K562 (cell line): Measurements from ENCODE around the gene TMX4. TPM values are rescaled to one million over a fixed set of nuclear protein-coding genes. Genes with fewer than 3 reads are reported as not detected.

Experiments used
- MGA ChIP-seq: fragments of 450-650 bp; IDR thresholded peaks from 2 replicates; pipeline ENCODE4 v1.6.1; 2016; ENCODE audit warnings: mild to moderate bottlenecking, moderate library complexity
- POLR2AphosphoS5 ChIP-seq: IDR thresholded peaks from 2 replicates; pipeline ENCODE4 v1.6.1; 2011; ENCODE audit warnings: mild to moderate bottlenecking, low read depth, low read length, moderate library complexity; ENCODE audit not compliant: control insufficient read depth, insufficient read depth
- ZBTB7A ChIP-seq: IDR thresholded peaks from 2 replicates; pipeline ENCODE4 v1.6.1; 2011; ENCODE audit warnings: low read depth, mild to moderate bottlenecking, low read length, moderate library complexity, borderline replicate concordance; ENCODE audit not compliant: control insufficient read depth
- ZNF232 ChIP-seq: sonication (generic); formaldehyde crosslinking; IDR thresholded peaks from 2 replicates; pipeline ENCODE4 v1.8.0; 2022; ENCODE audit warnings: mild to moderate bottlenecking, missing genetic modification reagents
- ZNF274 ChIP-seq: IDR thresholded peaks from 2 replicates; pipeline ENCODE4 v1.6.1; 2011; ENCODE audit warnings: low read depth, mild to moderate bottlenecking, low read length, moderate library complexity, borderline replicate concordance
- polyA plus RNA-seq, 8 experiments: library from polyadenylated mRNA; depleted of rRNA in 4 of 8; stranded (reverse) in 5 of 8; unstranded in 3 of 8; fragments of >200 nt; fragmentation: Nextera tagmentation in 2 of 8; fragmentation: Illumina TruSeq in 1 of 8; extraction: Ambion mirVana in 2 of 8; extraction: Trizol in 1 of 8; gene quantifications; 2 replicates each; pipeline versions ENCODE4 v1.2.1 to v1.2.3, GENCODE V29; 2011 to 2014; ENCODE audit warnings: inconsistent platforms in 1 of 8, missing spikeins in 1 of 8
- total RNA-seq, 7 experiments: library from RNA; depleted of rRNA in 6 of 7; stranded (reverse); fragments of >200 nt in 6 of 7; fragmentation: Illumina TruSeq in 2 of 7; extraction: Trizol in 2 of 7; gene quantifications; 2 replicates each; pipeline versions ENCODE4 v1.2.1 to v1.2.3, GENCODE V29; 2011 to 2021; ENCODE audit warnings: low replicate concordance in 1 of 7
- TF ChIP-seq, protein P1 (sequence below): fragments of 450-650 bp; IDR thresholded peaks from 2 replicates; pipeline ENCODE4 v1.6.1; 2017; ENCODE audit warnings: antibody characterized with exemption, mild to moderate bottlenecking
- TF ChIP-seq, protein P2 (sequence below): sonication (generic); formaldehyde crosslinking; IDR thresholded peaks from 2 replicates; pipeline ENCODE4 v1.9.0; 2022; ENCODE audit warnings: mild to moderate bottlenecking, missing genetic modification reagents

TMX4 gene
- total and polyA plus RNA-seq, 9 of the 15 experiments (the other 6 are each of a cell fraction or from before 2014, with no cell fraction given): 4.4 to 19.3 (median 10.8) TPM

- TF ChIP-seq MGA: peak; percentile 86
- TF ChIP-seq ZBTB7A: peak; percentile 47; the same call in 1 of the 2 replicates
- TF ChIP-seq ZNF232: 0 out of 2 replicates have a peak, but pooled peaks have one; percentile 31
- no peak for TF ChIP-seq POLR2AphosphoS5
- no peak for TF ChIP-seq ZNF274
- TF ChIP-seq, protein P1, sequence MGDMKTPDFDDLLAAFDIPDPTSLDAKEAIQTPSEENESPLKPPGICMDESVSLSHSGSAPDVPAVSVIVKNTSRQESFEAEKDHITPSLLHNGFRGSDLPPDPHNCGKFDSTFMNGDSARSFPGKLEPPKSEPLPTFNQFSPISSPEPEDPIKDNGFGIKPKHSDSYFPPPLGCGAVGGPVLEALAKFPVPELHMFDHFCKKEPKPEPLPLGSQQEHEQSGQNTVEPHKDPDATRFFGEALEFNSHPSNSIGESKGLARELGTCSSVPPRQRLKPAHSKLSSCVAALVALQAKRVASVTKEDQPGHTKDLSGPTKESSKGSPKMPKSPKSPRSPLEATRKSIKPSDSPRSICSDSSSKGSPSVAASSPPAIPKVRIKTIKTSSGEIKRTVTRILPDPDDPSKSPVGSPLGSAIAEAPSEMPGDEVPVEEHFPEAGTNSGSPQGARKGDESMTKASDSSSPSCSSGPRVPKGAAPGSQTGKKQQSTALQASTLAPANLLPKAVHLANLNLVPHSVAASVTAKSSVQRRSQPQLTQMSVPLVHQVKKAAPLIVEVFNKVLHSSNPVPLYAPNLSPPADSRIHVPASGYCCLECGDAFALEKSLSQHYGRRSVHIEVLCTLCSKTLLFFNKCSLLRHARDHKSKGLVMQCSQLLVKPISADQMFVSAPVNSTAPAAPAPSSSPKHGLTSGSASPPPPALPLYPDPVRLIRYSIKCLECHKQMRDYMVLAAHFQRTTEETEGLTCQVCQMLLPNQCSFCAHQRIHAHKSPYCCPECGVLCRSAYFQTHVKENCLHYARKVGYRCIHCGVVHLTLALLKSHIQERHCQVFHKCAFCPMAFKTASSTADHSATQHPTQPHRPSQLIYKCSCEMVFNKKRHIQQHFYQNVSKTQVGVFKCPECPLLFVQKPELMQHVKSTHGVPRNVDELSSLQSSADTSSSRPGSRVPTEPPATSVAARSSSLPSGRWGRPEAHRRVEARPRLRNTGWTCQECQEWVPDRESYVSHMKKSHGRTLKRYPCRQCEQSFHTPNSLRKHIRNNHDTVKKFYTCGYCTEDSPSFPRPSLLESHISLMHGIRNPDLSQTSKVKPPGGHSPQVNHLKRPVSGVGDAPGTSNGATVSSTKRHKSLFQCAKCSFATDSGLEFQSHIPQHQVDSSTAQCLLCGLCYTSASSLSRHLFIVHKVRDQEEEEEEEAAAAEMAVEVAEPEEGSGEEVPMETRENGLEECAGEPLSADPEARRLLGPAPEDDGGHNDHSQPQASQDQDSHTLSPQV: 0 out of 2 replicates have a peak, but pooled peaks have one; percentile 30
- TF ChIP-seq, protein P2, sequence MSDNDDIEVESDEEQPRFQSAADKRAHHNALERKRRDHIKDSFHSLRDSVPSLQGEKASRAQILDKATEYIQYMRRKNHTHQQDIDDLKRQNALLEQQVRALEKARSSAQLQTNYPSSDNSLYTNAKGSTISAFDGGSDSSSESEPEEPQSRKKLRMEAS (CRISPR knock-in tag): peak; percentile 26; the same call in 1 of the 2 replicates
Measured at GRCh38 chr20:8018958-8019245, 659 bp downstream of the TMX4 start (continued).
